HepG2 (cell line): Measurements from ENCODE around the gene FAIM. TPM values are rescaled to one million over a fixed set of nuclear protein-coding genes. Genes with fewer than 3 reads are reported as not detected.
A peak's percentile ranks its signal among the peaks of the same experiment; 100 is the strongest.

ENCODE experiments used
- CENPX ChIP-seq: sonication (generic); formaldehyde crosslinking; IDR thresholded peaks from 2 replicates; pipeline ENCODE4 v1.9.0; 2021; ENCODE audit warnings: mild to moderate bottlenecking, missing genetic modification reagents, moderate library complexity
- CHD4 ChIP-seq: fragments of 200-600 bp; sonication (generic); IDR thresholded peaks from 2 replicates; pipeline ENCODE4 v1.7.0; 2017; ENCODE audit warnings: mild to moderate bottlenecking, low read length, borderline replicate concordance
- ELF1 ChIP-seq: sonication (generic); formaldehyde crosslinking; IDR thresholded peaks from 2 replicates; pipeline ENCODE4 v1.4.0; 2020; ENCODE audit warnings: missing genetic modification reagents
- FOXJ3 ChIP-seq: sonication (generic); formaldehyde crosslinking; IDR thresholded peaks from 2 replicates; pipeline ENCODE4 v1.4.0; 2020; ENCODE audit warnings: missing genetic modification reagents, mild to moderate bottlenecking, borderline replicate concordance
- GTF3A ChIP-seq: sonication (generic); formaldehyde crosslinking; conservative IDR thresholded peaks from 2 replicates; pipeline ENCODE4 v1.4.0; 2020; ENCODE audit warnings: mild to moderate bottlenecking, missing genetic modification reagents
- HMGXB4 ChIP-seq, 2 experiments: sonication (generic) in 1 of 2; formaldehyde crosslinking in 1 of 2; IDR thresholded peaks; 2 replicates each; pipeline versions ENCODE4 v1.4.0 to v1.6.1; 2018 to 2020; ENCODE audit warnings: missing genetic modification reagents in 2 of 2, borderline replicate concordance in 1 of 2, low read depth in 1 of 2, mild to moderate bottlenecking in 1 of 2, missing biosample characterization in 1 of 2
- HNF4G ChIP-seq, 2 experiments: sonication (generic) in 1 of 2; formaldehyde crosslinking in 1 of 2; IDR thresholded peaks; 2 replicates each; pipeline versions ENCODE4 v1.4.0 to v1.6.1; 2011 to 2020; ENCODE audit warnings: borderline replicate concordance in 2 of 2, low read depth in 2 of 2, mild to moderate bottlenecking in 2 of 2, low read length in 1 of 2, missing genetic modification reagents in 1 of 2, moderate library complexity in 1 of 2
- JDP2 ChIP-seq: sonication (generic); formaldehyde crosslinking; IDR thresholded peaks from 2 replicates; pipeline ENCODE4 v1.8.1; 2022; ENCODE audit warnings: missing genetic modification reagents, borderline replicate concordance
- KLF9 ChIP-seq: IDR thresholded peaks from 2 replicates; pipeline ENCODE4 v1.6.1; 2016; ENCODE audit warnings: low read depth
- KMT2B ChIP-seq: IDR thresholded peaks from 2 replicates; pipeline ENCODE4 v1.6.1; 2016; ENCODE audit warnings: missing genetic modification reagents, missing compliant biosample characterization
- NFE2L2 ChIP-seq: fragments of 150-350 bp; IDR thresholded peaks from 2 replicates; pipeline ENCODE4 v1.6.1; 2014; ENCODE audit warnings: low read length
- NFIB ChIP-seq: sonication (generic); formaldehyde crosslinking; IDR thresholded peaks from 2 replicates; pipeline ENCODE4 v1.9.0; 2021; ENCODE audit warnings: missing genetic modification reagents, mild to moderate bottlenecking, borderline replicate concordance
- NRL ChIP-seq: sonication (generic); formaldehyde crosslinking; IDR thresholded peaks from 2 replicates; pipeline ENCODE4 v1.5.0; 2020; ENCODE audit warnings: missing genetic modification reagents, mild to moderate bottlenecking, moderate library complexity, borderline replicate concordance
- TCF7L2 ChIP-seq: IDR thresholded peaks from 2 replicates; pipeline ENCODE4 v1.6.1; 2011; ENCODE audit warnings: mild to moderate bottlenecking, low read depth, low read length, moderate library complexity
- ZNF101 ChIP-seq: sonication (generic); formaldehyde crosslinking; IDR thresholded peaks from 2 replicates; pipeline ENCODE4 v1.4.0; 2020; ENCODE audit warnings: mild to moderate bottlenecking, low read depth, missing genetic modification reagents, borderline replicate concordance
- ZNF441 ChIP-seq: sonication (generic); formaldehyde crosslinking; IDR thresholded peaks from 2 replicates; pipeline ENCODE4 v1.7.0; 2021; ENCODE audit warnings: missing genetic modification reagents, borderline replicate concordance
- polyA plus RNA-seq, 8 experiments: library from polyadenylated mRNA; depleted of rRNA in 3 of 8; stranded (reverse) in 7 of 8; unstranded in 1 of 8; fragments of >200 nt; fragmentation: Illumina TruSeq in 4 of 8; extraction: Trizol in 4 of 8; gene quantifications; 2 replicates each; pipeline versions ENCODE4 v1.2.1 to v1.2.3, GENCODE V29; 2011 to 2016; ENCODE audit warnings: low read depth in 4 of 8, missing spikeins in 1 of 8, mixed read lengths in 1 of 8; ENCODE audit not compliant: insufficient read depth in 1 of 8
- total RNA-seq, 5 experiments: library from RNA; depleted of rRNA; stranded (reverse); fragments of >200 nt; fragmentation: Illumina TruSeq; extraction: Trizol; gene quantifications; 2 replicates each; pipeline ENCODE4 v1.2.3, GENCODE V29; 2016; ENCODE audit warnings: low read depth in 1 of 5
- TF ChIP-seq, protein P1 (sequence below): sonication (generic); formaldehyde crosslinking; IDR thresholded peaks from 2 replicates; pipeline ENCODE4 v1.4.0; 2020; ENCODE audit warnings: mild to moderate bottlenecking, missing genetic modification reagents, borderline replicate concordance
- TF ChIP-seq, protein P2 (sequence below): sonication (generic); formaldehyde crosslinking; conservative IDR thresholded peaks from 2 replicates; pipeline ENCODE4 v1.4.0; 2020; ENCODE audit warnings: missing genetic modification reagents
- TF ChIP-seq, protein P3 (sequence below): sonication (generic); formaldehyde crosslinking; IDR thresholded peaks from 2 replicates; pipeline ENCODE4 v1.4.0; 2020; ENCODE audit warnings: missing genetic modification reagents, low read depth, mild to moderate bottlenecking, borderline replicate concordance
- TF ChIP-seq, protein P4 (sequence below): sonication (generic); formaldehyde crosslinking; IDR thresholded peaks from 2 replicates; pipeline ENCODE4 v1.4.0; 2020; ENCODE audit warnings: missing genetic modification reagents

The FAIM gene
- total and polyA plus RNA-seq, 2 of the 13 experiments (the other 11 are each of a cell fraction or from before 2014, with no cell fraction given), result 4.3 to 25.8 TPM

DNA sequence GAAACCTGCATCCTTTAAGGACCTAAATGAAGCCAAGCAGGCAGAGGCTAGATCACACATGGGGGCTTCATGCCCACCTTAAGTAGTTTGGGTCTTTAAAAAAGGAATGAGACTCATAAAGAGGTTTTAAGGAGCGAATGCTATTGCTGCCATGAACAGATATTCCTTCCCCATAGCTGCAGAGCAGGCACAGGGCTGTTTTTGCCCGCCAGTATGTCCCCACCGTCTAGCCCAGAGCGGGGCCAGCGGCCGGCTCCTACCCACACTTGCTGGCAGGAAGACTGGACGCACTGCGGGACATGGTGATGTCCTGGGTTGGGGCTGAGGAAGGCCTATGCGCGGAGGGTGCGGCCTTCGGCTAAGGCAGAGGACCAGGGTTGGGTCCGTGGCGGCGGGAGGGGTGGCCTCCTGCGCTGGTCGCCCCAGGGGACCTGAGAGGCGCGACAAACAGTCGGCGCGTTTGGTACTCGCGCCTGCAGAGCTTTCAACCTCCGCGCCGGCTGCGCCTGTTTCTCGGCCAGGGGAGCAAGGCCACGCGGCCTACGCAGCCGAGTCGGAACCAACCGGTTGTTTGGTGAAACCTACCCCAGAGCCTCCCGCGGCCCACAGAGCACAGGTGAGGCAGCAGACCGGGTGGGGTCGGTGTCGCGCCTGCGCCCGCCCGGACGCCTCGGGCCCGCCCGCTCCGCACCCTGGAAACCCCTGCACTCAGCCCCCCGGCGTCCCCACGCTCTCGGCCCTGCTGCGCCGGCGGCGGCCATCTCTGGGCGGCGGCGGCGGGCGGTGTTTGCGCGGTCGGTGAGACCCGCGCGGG, at the start of gene FAIM (continued):
- TF ChIP-seq HMGXB4 (CRISPR knock-in tag; IDR thresholded peaks at IDR 0.05; ENCODE audit: borderline replicate concordance in 1 of 2, low read depth in 1 of 2) (peak; percentile 30 to 89; a peak in 2 of 4 replicates), ZNF441 (CRISPR knock-in tag) (no peak; the same call in 1 of the 2 replicates), TCF7L2 (no peak), NFIB (CRISPR knock-in tag) (no peak), ZNF101 (CRISPR knock-in tag) (no peak), FOXJ3 (no peak; the same call in none of the 2 replicates), CENPX (CRISPR knock-in tag) (no peak), NFE2L2 (no peak), JDP2 (no peak), ELF1 (CRISPR knock-in tag) (peak; percentile 41; the same call in 1 of the 2 replicates), HNF4G (IDR thresholded peaks at IDR 0.05; ENCODE audit: borderline replicate concordance, low read depth, low read length) (no peak), HNF4G (CRISPR knock-in tag; IDR thresholded peaks at IDR 0.05; ENCODE audit: borderline replicate concordance, low read depth) (peak; percentile 36; the same call in 1 of the 2 replicates), CHD4 (no peak), NRL (CRISPR knock-in tag) (peak; percentile 86), KLF9 (CRISPR knock-in tag) (no peak), GTF3A (0 out of 2 replicates have a peak, but pooled peaks have one; percentile 64), KMT2B (peak; percentile 53; the same call in 1 of the 2 replicates)
- TF ChIP-seq, protein P1, sequence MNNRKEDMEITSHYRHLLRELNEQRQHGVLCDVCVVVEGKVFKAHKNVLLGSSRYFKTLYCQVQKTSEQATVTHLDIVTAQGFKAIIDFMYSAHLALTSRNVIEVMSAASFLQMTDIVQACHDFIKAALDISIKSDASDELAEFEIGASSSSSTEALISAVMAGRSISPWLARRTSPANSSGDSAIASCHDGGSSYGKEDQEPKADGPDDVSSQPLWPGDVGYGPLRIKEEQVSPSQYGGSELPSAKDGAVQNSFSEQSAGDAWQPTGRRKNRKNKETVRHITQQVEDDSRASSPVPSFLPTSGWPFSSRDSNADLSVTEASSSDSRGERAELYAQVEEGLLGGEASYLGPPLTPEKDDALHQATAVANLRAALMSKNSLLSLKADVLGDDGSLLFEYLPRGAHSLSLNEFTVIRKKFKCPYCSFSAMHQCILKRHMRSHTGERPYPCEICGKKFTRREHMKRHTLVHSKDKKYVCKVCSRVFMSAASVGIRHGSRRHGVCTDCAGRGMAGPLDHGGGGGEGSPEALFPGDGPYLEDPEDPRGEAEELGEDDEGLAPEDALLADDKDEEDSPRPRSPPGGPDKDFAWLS, result no peak
- TF ChIP-seq, protein P2, sequence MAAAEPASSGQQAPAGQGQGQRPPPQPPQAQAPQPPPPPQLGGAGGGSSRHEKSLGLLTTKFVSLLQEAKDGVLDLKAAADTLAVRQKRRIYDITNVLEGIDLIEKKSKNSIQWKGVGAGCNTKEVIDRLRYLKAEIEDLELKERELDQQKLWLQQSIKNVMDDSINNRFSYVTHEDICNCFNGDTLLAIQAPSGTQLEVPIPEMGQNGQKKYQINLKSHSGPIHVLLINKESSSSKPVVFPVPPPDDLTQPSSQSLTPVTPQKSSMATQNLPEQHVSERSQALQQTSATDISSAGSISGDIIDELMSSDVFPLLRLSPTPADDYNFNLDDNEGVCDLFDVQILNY, result peak; percentile 85
- TF ChIP-seq, protein P3, sequence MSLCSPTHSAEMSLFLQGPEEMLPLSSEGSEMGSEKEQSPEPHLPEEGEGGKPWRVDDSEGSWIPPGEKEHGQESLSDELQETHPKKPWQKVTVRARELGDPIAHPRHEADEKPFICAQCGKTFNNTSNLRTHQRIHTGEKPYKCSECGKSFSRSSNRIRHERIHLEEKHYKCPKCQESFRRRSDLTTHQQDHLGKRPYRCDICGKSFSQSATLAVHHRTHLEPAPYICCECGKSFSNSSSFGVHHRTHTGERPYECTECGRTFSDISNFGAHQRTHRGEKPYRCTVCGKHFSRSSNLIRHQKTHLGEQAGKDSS (CRISPR knock-in tag), result 0 out of 2 replicates have a peak, but pooled peaks have one; percentile 31
- TF ChIP-seq, protein P4, sequence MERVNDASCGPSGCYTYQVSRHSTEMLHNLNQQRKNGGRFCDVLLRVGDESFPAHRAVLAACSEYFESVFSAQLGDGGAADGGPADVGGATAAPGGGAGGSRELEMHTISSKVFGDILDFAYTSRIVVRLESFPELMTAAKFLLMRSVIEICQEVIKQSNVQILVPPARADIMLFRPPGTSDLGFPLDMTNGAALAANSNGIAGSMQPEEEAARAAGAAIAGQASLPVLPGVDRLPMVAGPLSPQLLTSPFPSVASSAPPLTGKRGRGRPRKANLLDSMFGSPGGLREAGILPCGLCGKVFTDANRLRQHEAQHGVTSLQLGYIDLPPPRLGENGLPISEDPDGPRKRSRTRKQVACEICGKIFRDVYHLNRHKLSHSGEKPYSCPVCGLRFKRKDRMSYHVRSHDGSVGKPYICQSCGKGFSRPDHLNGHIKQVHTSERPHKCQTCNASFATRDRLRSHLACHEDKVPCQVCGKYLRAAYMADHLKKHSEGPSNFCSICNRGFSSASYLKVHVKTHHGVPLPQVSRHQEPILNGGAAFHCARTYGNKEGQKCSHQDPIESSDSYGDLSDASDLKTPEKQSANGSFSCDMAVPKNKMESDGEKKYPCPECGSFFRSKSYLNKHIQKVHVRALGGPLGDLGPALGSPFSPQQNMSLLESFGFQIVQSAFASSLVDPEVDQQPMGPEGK (CRISPR knock-in tag), result peak; percentile 53; the same call in 1 of the 2 replicates
